Measurements from ENCODE around the gene IGFBP4.

Gene IGFBP4

GRCh38 chr17:40490289-40490853 is 47.1 kb downstream of the IGFBP4 start:
- DNase-seq (ENCODE audit: low read depth) = peak; percentile 74

GRCh38 chr17:40490982-40491381 is 47.7 kb downstream of the IGFBP4 start:
- no peak for DNase-seq (ENCODE audit: low read depth)

GRCh38 chr17:40491486-40491885 is 48.2 kb downstream of the IGFBP4 start:
- DNase-seq (ENCODE audit: low read depth) = no peak

GRCh38 chr17:40493697-40494096 is 50.4 kb downstream of the IGFBP4 start:
- DNase-seq (ENCODE audit: low read depth) = no peak

- no peak for DNase-seq (ENCODE audit: low read depth)
Measured at GRCh38 chr17:40495140-40495539, 51.9 kb downstream of the IGFBP4 start.

GRCh38 chr17:40496170-40496569 is 52.9 kb downstream of the IGFBP4 start:
- no peak for DNase-seq (ENCODE audit: low read depth)

- no peak for DNase-seq (ENCODE audit: low read depth)
Measured at GRCh38 chr17:40496634-40497420, 53.6 kb downstream of the IGFBP4 start.

GRCh38 chr17:40497695-40498094 is 54.4 kb downstream of the IGFBP4 start:
- DNase-seq (ENCODE audit: low read depth) = peak; percentile 72

- peak; percentile 45 for DNase-seq (ENCODE audit: low read depth)
Measured at GRCh38 chr17:40498281-40499084, 55.2 kb downstream of the IGFBP4 start.

- DNase-seq (ENCODE audit: low read depth) = peak; percentile 85
Measured at GRCh38 chr17:40499551-40500189, 56.4 kb downstream of the IGFBP4 start.

- DNase-seq (ENCODE audit: low read depth) = no peak
Measured at GRCh38 chr17:40500190-40500589, 56.9 kb downstream of the IGFBP4 start.

- DNase-seq (ENCODE audit: low read depth) = no peak
Measured at GRCh38 chr17:40500709-40501108, 57.5 kb downstream of the IGFBP4 start.

- DNase-seq (ENCODE audit: low read depth) = no peak
Measured at GRCh38 chr17:40501499-40501911, 58.3 kb downstream of the IGFBP4 start, which contains the start of gene TNS4. TSS of gene TNS4 (minus strand) at chr17:40501623. CDS start at chr17:40496425, 5,198 bp downstream.

- no peak for DNase-seq (ENCODE audit: low read depth)
Measured at GRCh38 chr17:40502716-40503115, 59.5 kb downstream of the IGFBP4 start.

GRCh38 chr17:40503154-40503553 is 59.9 kb downstream of the IGFBP4 start:
- no peak for DNase-seq (ENCODE audit: low read depth)

- DNase-seq (ENCODE audit: low read depth) = no peak
Measured at GRCh38 chr17:40506786-40507185, 63.5 kb downstream of the IGFBP4 start.
